ENCODE data around the gene FOXP1.

Gene FOXP1

DNA sequence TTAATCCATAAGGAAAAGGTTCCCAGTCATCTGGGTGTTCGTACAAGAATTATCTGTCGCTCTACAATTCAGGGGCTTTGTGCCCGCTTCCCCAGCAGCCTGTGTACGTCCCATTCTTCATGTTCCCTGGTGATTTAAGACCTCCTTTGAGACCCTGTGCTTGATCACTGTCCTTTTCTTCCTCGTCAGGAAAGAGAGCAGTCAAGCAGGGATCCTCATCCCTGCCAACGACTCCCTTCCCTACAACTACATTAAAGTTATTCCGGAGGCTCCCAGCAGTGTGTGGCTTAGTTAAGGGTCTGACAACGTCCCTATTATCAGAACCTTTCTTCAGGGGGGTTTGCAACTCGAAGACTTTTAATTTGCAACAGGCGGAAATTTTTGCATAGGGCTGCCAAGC, 175.7 kb downstream of the FOXP1 start:
- H3K4me3 ChIP-seq (ENCODE audit: insufficient read depth, low read depth, low read length), result no peak overlapping the region
- no peak overlapping the region for H3K27ac ChIP-seq (ENCODE audit: insufficient read depth, low read depth, low read length, poor library complexity, severe bottlenecking)
- peaks cover 4% of the 10 kb centered on the region for H3K4me1 ChIP-seq (ENCODE audit: control insufficient read depth, insufficient read depth, low read length)
- H3K27me3 ChIP-seq (ENCODE audit: control insufficient read depth, insufficient read depth, low read length, poor library complexity, severe bottlenecking), result no peaks in the 10 kb centered on the region
- no peaks in the 10 kb centered on the region for H3K36me3 ChIP-seq (ENCODE audit: control insufficient read depth, insufficient read depth, low read length)
- 51 to 53% methylated on average over 10 of the region's 10 CpGs for WGBS, 2 experiments
- H3K9me3 ChIP-seq (ENCODE audit: control insufficient read depth, low read length), result no peaks in the 10 kb centered on the region

- no peaks in the 10 kb centered on the region for H3K27me3 ChIP-seq (ENCODE audit: control insufficient read depth, insufficient read depth, low read length, poor library complexity, severe bottlenecking)
- no peaks in the 10 kb centered on the region for H3K36me3 ChIP-seq (ENCODE audit: control insufficient read depth, insufficient read depth, low read length)
- no peak overlapping the region for H3K27ac ChIP-seq (ENCODE audit: insufficient read depth, low read depth, low read length, poor library complexity, severe bottlenecking)
- no peaks in the 10 kb centered on the region for H3K9me3 ChIP-seq (ENCODE audit: control insufficient read depth, low read length)
- 91 to 93% methylated on average over 8 to 10 of the region's 10 CpGs for WGBS, 2 experiments
- peaks cover 4% of the 10 kb centered on the region for H3K4me1 ChIP-seq (ENCODE audit: control insufficient read depth, insufficient read depth, low read length)
- H3K4me3 ChIP-seq (ENCODE audit: insufficient read depth, low read depth, low read length), result no peak overlapping the region
Observed at GRCh38 chr3:71406972-71407810, 176.3 kb downstream of the FOXP1 start.

DNA sequence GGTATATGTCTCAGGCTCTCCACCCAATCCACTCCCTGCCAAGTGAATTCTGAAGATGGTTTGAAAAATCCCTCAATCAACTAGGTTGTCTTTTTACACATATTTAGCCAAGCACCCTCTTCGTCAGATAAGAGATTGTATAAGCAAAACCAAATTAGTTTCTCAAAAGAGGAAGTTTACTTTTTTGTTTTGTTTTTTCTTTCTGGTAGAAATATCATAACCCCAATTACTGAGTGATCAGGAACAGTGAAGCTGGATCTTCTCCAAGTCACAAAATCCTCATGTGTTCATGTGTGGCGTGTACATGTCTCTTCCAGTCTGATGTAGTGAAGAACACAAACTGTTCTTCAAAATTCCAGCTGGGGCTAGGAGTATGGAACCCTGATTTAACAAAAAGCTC, 180.6 kb downstream of the FOXP1 start:
- Histone ChIP-seq H3K27me3 (ENCODE audit: control insufficient read depth, insufficient read depth, low read length, poor library complexity, severe bottlenecking) (no peaks in the 10 kb centered on the region), H3K4me3 (ENCODE audit: insufficient read depth, low read depth, low read length) (no peak overlapping the region), H3K27ac (ENCODE audit: insufficient read depth, low read depth, low read length, poor library complexity, severe bottlenecking) (no peak overlapping the region), H3K9me3 (ENCODE audit: control insufficient read depth, low read length) (no peaks in the 10 kb centered on the region), H3K36me3 (ENCODE audit: control insufficient read depth, insufficient read depth, low read length) (no peaks in the 10 kb centered on the region), H3K4me1 (ENCODE audit: control insufficient read depth, insufficient read depth, low read length) (peaks cover under 1% of the 10 kb centered on the region)
- WGBS, 2 experiments, result 93 to 100% methylated on average over 1 to 2 of the region's 2 CpGs

DNA sequence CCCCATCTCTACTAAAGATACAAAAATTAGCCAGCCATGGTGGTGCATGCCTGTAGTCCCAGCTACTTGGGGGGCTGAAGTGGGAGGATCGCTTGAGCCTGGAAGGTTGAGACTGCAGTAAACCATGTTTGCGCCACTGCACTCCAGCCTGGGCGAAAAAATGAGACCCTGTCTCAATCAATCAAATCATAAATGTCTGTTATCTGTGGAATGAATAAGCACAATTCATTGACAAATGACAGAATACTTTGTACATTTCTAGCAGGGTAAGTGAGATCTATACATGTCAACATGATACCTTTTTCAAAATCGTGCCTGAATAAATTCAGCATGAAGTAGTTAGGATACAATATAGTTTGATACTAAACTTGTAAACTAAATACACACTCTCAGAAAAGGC, 181.2 kb downstream of the FOXP1 start:
- H3K36me3 ChIP-seq (ENCODE audit: control insufficient read depth, insufficient read depth, low read length), result no peaks in the 10 kb centered on the region
- no peak overlapping the region for H3K27ac ChIP-seq (ENCODE audit: insufficient read depth, low read depth, low read length, poor library complexity, severe bottlenecking)
- 87 to 95% methylated on average over 3 of the region's 4 CpGs for WGBS, 2 experiments
- no peaks in the 10 kb centered on the region for H3K27me3 ChIP-seq (ENCODE audit: control insufficient read depth, insufficient read depth, low read length, poor library complexity, severe bottlenecking)
- no peaks in the 10 kb centered on the region for H3K9me3 ChIP-seq (ENCODE audit: control insufficient read depth, low read length)
- no peaks in the 10 kb centered on the region for H3K4me1 ChIP-seq (ENCODE audit: control insufficient read depth, insufficient read depth, low read length)
- no peak overlapping the region for H3K4me3 ChIP-seq (ENCODE audit: insufficient read depth, low read depth, low read length)

- H3K4me3 ChIP-seq (ENCODE audit: insufficient read depth, low read depth, low read length), result no peak overlapping the region
- H3K27ac ChIP-seq (ENCODE audit: insufficient read depth, low read depth, low read length, poor library complexity, severe bottlenecking), result no peak overlapping the region
- no peaks in the 10 kb centered on the region for H3K27me3 ChIP-seq (ENCODE audit: control insufficient read depth, insufficient read depth, low read length, poor library complexity, severe bottlenecking)
- H3K36me3 ChIP-seq (ENCODE audit: control insufficient read depth, insufficient read depth, low read length), result no peaks in the 10 kb centered on the region
- no peaks in the 10 kb centered on the region for H3K4me1 ChIP-seq (ENCODE audit: control insufficient read depth, insufficient read depth, low read length)
- no peaks in the 10 kb centered on the region for H3K9me3 ChIP-seq (ENCODE audit: control insufficient read depth, low read length)
- WGBS, 2 experiments, result 88 to 89% methylated on average over 12 of the region's 12 CpGs
Observed at GRCh38 chr3:71401695-71402231, 181.8 kb downstream of the FOXP1 start.

DNA sequence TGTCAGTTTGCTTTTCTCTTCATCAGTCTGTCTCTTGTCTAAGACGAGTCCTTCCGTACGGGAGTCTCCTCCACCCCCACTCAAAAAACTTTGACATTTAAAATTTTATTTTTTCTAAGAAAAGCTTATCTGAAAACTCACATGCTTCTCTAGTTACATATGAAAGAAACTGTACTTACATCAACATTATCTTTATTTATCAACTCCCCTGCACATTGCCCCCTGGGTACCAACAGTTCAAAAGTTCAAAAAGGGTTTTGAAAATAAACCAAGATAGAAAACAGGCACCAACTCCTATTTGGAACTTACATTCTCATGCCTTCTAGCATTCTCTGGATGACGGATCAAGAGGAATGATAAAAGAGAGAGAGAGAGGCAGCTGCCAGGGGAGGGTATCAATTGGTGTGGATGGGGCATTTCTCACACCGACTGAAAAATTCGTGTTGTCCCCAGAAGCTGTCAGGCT, 182.5 kb downstream of the FOXP1 start:
- Histone ChIP-seq H3K27me3 (ENCODE audit: control insufficient read depth, insufficient read depth, low read length, poor library complexity, severe bottlenecking) (no peaks in the 10 kb centered on the region), H3K36me3 (ENCODE audit: control insufficient read depth, insufficient read depth, low read length) (no peaks in the 10 kb centered on the region), H3K27ac (ENCODE audit: insufficient read depth, low read depth, low read length, poor library complexity, severe bottlenecking) (no peak overlapping the region), H3K4me1 (ENCODE audit: control insufficient read depth, insufficient read depth, low read length) (no peaks in the 10 kb centered on the region), H3K9me3 (ENCODE audit: control insufficient read depth, low read length) (no peaks in the 10 kb centered on the region), H3K4me3 (ENCODE audit: insufficient read depth, low read depth, low read length) (no peak overlapping the region)
- WGBS, 2 experiments, result 78 to 81% methylated on average over 6 of the region's 6 CpGs

DNA sequence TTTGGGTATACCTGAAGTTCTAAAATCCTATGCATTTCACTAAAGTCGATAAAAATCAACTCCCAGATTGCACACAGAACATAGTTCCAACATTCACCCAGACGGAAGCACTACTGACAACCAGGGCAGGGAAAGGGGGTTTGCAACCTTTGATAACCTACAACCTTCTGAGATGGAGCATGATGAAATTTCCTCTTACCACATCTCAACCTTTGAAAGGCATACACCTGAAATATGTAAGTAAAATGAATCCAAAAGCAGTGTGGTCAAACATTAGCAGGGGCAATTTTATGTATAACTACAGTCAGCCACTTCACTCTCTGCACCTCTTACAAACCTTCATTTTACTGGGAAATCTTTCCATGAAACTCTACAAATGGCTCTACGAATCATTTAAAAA, 184.1 kb downstream of the FOXP1 start:
- Histone ChIP-seq H3K27me3 (ENCODE audit: control insufficient read depth, insufficient read depth, low read length, poor library complexity, severe bottlenecking) (no peaks in the 10 kb centered on the region), H3K4me3 (ENCODE audit: insufficient read depth, low read depth, low read length) (no peak overlapping the region), H3K9me3 (ENCODE audit: control insufficient read depth, low read length) (no peaks in the 10 kb centered on the region), H3K36me3 (ENCODE audit: control insufficient read depth, insufficient read depth, low read length) (no peaks in the 10 kb centered on the region), H3K4me1 (ENCODE audit: control insufficient read depth, insufficient read depth, low read length) (no peaks in the 10 kb centered on the region), H3K27ac (ENCODE audit: insufficient read depth, low read depth, low read length, poor library complexity, severe bottlenecking) (no peak overlapping the region)
- WGBS, 2 experiments, result 90 to 96% methylated on average over 3 of the region's 3 CpGs

DNA sequence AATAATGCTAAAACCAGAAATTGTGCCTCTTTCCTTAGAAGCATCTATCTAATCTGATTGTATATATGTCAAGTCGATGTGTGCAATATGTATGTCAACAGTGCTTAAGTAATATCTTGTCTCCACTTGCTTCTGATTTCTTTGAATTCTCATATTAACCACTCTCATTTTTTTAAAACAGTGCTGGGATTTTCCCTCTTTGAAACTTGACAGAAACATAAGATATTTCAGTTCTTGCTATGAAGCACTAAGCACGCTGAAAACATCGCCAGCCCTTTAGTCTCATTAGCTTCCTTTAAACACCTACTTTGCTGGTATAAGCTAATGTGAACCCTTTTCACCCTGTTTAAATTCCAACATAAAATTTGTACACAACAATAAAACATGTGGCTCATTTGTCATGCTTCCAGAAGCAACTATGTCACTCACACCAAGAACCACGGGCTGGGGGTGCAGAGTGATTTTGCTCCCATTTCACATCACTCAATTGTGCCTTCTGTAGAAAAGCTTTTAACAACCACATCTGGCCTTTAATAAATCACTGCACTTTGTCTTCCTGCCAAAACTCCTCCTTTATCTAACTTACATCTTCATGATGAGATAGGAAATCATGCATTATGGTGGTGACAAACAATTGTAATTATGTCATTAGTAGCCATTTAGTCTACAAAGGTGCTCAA, 185.2 kb downstream of the FOXP1 start:
- no peak overlapping the region for H3K27ac ChIP-seq (ENCODE audit: insufficient read depth, low read depth, low read length, poor library complexity, severe bottlenecking)

GRCh38 chr3:71397726-71398125, 185.8 kb downstream of the FOXP1 start:
- H3K4me3 ChIP-seq (ENCODE audit: insufficient read depth, low read depth, low read length), result no peak overlapping the region
- no peaks in the 10 kb centered on the region for H3K27me3 ChIP-seq (ENCODE audit: control insufficient read depth, insufficient read depth, low read length, poor library complexity, severe bottlenecking)
- no peaks in the 10 kb centered on the region for H3K4me1 ChIP-seq (ENCODE audit: control insufficient read depth, insufficient read depth, low read length)
- H3K36me3 ChIP-seq (ENCODE audit: control insufficient read depth, insufficient read depth, low read length), result no peaks in the 10 kb centered on the region
- 80 to 95% methylated on average over 1 to 2 of the region's 2 CpGs for WGBS, 2 experiments
- no peaks in the 10 kb centered on the region for H3K9me3 ChIP-seq (ENCODE audit: control insufficient read depth, low read length)
- H3K27ac ChIP-seq (ENCODE audit: insufficient read depth, low read depth, low read length, poor library complexity, severe bottlenecking), result no peak overlapping the region

More for the DNA sequence above, 185.2 kb downstream of the FOXP1 start:
- no peaks in the 10 kb centered on the region for H3K27me3 ChIP-seq (ENCODE audit: control insufficient read depth, insufficient read depth, low read length, poor library complexity, severe bottlenecking)
- WGBS, 2 experiments, result 94 to 95% methylated on average over 4 of the region's 4 CpGs
- no peaks in the 10 kb centered on the region for H3K4me1 ChIP-seq (ENCODE audit: control insufficient read depth, insufficient read depth, low read length)
- H3K4me3 ChIP-seq (ENCODE audit: insufficient read depth, low read depth, low read length), result no peak overlapping the region
- no peaks in the 10 kb centered on the region for H3K9me3 ChIP-seq (ENCODE audit: control insufficient read depth, low read length)
- H3K36me3 ChIP-seq (ENCODE audit: control insufficient read depth, insufficient read depth, low read length), result no peaks in the 10 kb centered on the region

DNA sequence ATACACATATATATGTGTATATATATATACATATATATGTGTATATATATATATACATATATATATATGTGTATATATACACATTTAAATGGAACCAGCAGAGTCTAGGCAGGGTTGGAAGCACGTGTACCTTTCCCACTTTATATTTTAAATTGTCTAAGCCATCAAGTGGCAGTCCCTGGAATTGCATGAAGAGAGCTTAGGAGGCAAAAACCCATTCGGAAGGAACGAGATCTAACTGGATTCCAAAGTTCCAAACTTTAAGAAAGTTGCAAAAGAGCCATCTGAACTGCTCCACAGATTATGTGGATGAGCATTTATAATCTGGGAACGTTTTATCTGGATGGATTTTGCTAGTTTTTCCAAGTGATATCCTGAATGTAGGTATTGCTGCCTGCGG, 186.5 kb downstream of the FOXP1 start:
- H3K9me3 ChIP-seq (ENCODE audit: control insufficient read depth, low read length), result no peaks in the 10 kb centered on the region
- WGBS, 2 experiments, result 43 to 51% methylated on average over 5 of the region's 5 CpGs

More for the DNA sequence above, 186.5 kb downstream of the FOXP1 start:
- H3K27ac ChIP-seq (ENCODE audit: insufficient read depth, low read depth, low read length, poor library complexity, severe bottlenecking), result no peak overlapping the region
- H3K4me3 ChIP-seq (ENCODE audit: insufficient read depth, low read depth, low read length), result no peak overlapping the region
- H3K4me1 ChIP-seq (ENCODE audit: control insufficient read depth, insufficient read depth, low read length), result no peaks in the 10 kb centered on the region
- H3K36me3 ChIP-seq (ENCODE audit: control insufficient read depth, insufficient read depth, low read length), result no peaks in the 10 kb centered on the region
- no peaks in the 10 kb centered on the region for H3K27me3 ChIP-seq (ENCODE audit: control insufficient read depth, insufficient read depth, low read length, poor library complexity, severe bottlenecking)

Data from ectodermal cell (in vitro differentiated cells).